Skeletal muscle tissue (tissue), 4 donors: ENCODE results near the gene CNST. TPM values are rescaled to one million over a fixed set of nuclear protein-coding genes. Genes with fewer than 3 reads are reported as not detected.
A peak's percentile ranks its signal among the peaks of the same experiment; 100 is the strongest.

Source experiments
- H3K27ac ChIP-seq: one replicate; pipeline ENCODE4 v1.7.0; 2013; ENCODE audit warnings: mild to moderate bottlenecking, low read depth, low read length, inconsistent platforms
- H3K27me3 ChIP-seq, 3 donors: one replicate each; pipeline ENCODE4 v1.7.0; 2013; ENCODE audit warnings: low read length in 3 of 3; ENCODE audit not compliant: control insufficient read depth in 3 of 3, insufficient read depth in 3 of 3
- H3K36me3 ChIP-seq, 3 donors: one replicate each; pipeline ENCODE4 v1.7.0; 2013; ENCODE audit warnings: low read length in 3 of 3; ENCODE audit not compliant: control insufficient read depth in 3 of 3, insufficient read depth in 3 of 3
- H3K4me1 ChIP-seq, 3 donors: one replicate each; pipeline ENCODE4 v1.7.0; 2013; ENCODE audit warnings: low read length in 3 of 3, mild to moderate bottlenecking in 3 of 3; ENCODE audit not compliant: control insufficient read depth in 3 of 3, insufficient read depth in 3 of 3
- H3K4me3 ChIP-seq, 3 donors: one replicate each; pipeline ENCODE4 v1.7.0; 2013; ENCODE audit warnings: low read length in 3 of 3
- H3K9ac ChIP-seq, 3 donors: one replicate each; pipeline ENCODE4 v1.7.0; 2013; ENCODE audit warnings: low read length in 3 of 3, mild to moderate bottlenecking in 3 of 3, moderate library complexity in 2 of 3, low read depth in 1 of 3
- H3K9me3 ChIP-seq, 3 donors: one replicate each; pipeline ENCODE4 v1.7.0; 2013; ENCODE audit warnings: low read length in 3 of 3; ENCODE audit not compliant: control insufficient read depth in 3 of 3
- total RNA-seq: library from RNA; depleted of rRNA; stranded (reverse); fragments of >200 nt; gene quantifications from one replicate; pipeline ENCODE4 v1.2.3, GENCODE V29; 2014
- donor health status: Osteomylitis.

The CNST gene
- total RNA-seq, 1 donor from 2014 or later, result 15.1 TPM

DNA sequence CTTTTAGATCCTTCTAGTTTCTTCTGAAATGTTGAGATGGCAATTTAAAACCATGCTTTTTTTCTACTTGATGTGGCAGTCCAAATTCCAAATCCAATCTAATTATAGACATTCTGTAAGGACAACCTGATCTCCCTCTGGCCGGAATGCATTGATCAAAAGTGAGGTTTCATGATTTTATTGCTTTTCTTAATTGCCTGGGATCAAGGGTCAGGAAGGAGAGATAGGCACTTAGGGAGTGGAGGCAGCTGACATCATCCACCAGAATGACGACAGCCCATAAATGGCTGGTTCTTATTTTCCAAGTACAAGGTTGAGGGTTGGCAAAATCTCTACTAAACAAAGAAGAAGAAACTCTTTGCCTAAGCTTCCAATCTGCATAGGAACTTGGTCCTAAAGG lies 111.6 kb downstream of the CNST start:
- Histone ChIP-seq H3K27ac (no peak overlapping the region), H3K36me3 (no peaks in the 10 kb centered on the region), H3K4me1 (peaks cover 24 to 36% (median 28%) of the 10 kb centered on the region in 3 donors), H3K4me3 (no peak overlapping the region), H3K27me3 (no peaks in the 10 kb centered on the region), H3K9ac (no peak overlapping the region), H3K9me3 (no peaks in the 10 kb centered on the region)

GRCh38 chr1:246678816-246679793 lies 112.8 kb downstream of the CNST start:
- Histone ChIP-seq H3K4me3 (peak overlapping the region in 1 of 3 donors; percentile 29), H3K9me3 (no peaks in the 10 kb centered on the region), H3K27me3 (no peaks in the 10 kb centered on the region), H3K4me1 (peaks cover 24 to 36% (median 29%) of the 10 kb centered on the region in 3 donors), H3K27ac (peak overlapping the region; percentile 64), H3K9ac (no peak overlapping the region), H3K36me3 (no peaks in the 10 kb centered on the region)

DNA sequence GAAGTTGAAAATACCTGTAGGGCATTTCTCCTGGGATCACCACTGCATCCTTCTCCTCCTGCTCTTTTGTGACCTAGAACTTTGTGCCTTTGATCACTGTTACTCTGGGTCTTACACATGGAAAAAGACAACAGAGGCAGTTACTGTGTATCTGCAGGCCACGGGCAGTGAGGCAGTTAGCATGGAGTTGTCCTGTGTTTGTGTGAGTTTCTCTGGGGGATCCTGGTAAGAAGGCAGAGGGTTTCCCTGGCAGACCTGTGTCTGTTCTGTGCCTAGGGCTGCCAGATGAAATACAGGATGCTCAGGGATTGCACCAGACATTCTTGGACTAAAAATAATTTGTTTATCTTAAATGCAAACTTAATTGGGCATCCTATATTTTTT lies 113.5 kb downstream of the CNST start:
- no peaks in the 10 kb centered on the region for H3K36me3 ChIP-seq
- peak overlapping the region in 2 of 3 donors; percentile 8 to 56 for H3K4me3 ChIP-seq
- H3K4me1 ChIP-seq, result peaks cover 24 to 36% (median 29%) of the 10 kb centered on the region in 3 donors
- H3K27ac ChIP-seq, result peak overlapping the region; percentile 64
- no peaks in the 10 kb centered on the region for H3K27me3 ChIP-seq
- peak overlapping the region in 1 of 3 donors; percentile 40 for H3K9ac ChIP-seq
- no peaks in the 10 kb centered on the region for H3K9me3 ChIP-seq

- Histone ChIP-seq H3K9me3 (no peaks in the 10 kb centered on the region), H3K27me3 (no peaks in the 10 kb centered on the region), H3K9ac (peak overlapping the region in 2 of 3 donors; percentile 40 to 51), H3K36me3 (no peaks in the 10 kb centered on the region), H3K27ac (peak overlapping the region; percentile 64), H3K4me1 (peaks cover 24 to 36% (median 29%) of the 10 kb centered on the region in 3 donors), H3K4me3 (peak overlapping the region in 2 of 3 donors; percentile 8 to 56)
These were observed 113.9 kb downstream of the CNST start for GRCh38 chr1:246680190-246680589.

DNA sequence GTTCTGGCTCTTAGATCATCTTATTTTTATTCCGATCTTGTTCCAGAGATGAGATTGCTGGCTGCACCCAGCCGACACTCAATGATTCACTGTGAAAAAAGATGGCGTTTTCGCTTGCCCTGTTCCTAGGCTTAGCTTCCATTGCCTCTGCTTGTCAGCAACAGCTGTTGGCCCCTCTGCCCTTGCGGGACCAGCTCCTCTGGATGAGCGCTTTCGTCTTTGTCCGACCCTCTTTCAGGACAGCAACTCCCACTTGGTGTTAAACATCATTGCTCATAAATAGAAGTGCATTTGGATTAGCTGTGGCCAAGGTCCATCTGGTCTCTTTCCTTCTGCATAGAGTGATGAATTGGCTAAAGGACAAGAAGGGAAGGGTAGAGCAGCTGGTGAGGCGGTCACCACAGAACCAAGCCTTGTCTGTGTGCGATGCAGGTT lies 114.5 kb downstream of the CNST start:
- Histone ChIP-seq H3K4me1 (peaks cover 24 to 36% (median 29%) of the 10 kb centered on the region in 3 donors), H3K9me3 (no peaks in the 10 kb centered on the region), H3K27ac (peak overlapping the region; percentile 64), H3K4me3 (peak overlapping the region; percentile 56 to 60 (median 56)), H3K9ac (peak overlapping the region in 2 of 3 donors; percentile 40 to 51), H3K36me3 (no peaks in the 10 kb centered on the region), H3K27me3 (no peaks in the 10 kb centered on the region)

GRCh38 chr1:246681900-246682895 lies 115.9 kb downstream of the CNST start:
- H3K9ac ChIP-seq, result peak overlapping the region in 1 of 3 donors; percentile 16

DNA sequence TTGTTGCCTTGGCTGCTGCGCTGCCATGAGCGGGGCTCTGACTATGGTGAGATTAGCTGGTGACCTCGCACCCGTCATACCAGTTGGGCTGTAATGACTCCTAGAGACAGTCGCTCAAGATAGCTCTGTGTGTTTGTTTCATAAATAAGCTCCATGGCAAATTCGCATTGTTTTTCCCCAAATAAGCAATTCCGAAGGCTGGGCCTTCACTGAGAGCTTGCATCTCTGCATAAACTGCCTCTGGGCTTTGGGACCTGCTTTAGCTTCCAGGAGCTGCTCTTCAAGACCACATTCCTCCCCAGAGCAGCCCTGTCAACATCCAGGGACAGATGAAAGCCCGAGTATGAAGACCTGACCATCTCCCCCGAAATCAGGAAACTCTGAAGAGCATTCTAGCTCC lies 117.3 kb downstream of the CNST start:
- Histone ChIP-seq H3K9ac (no peak overlapping the region), H3K27ac (no peak overlapping the region), H3K27me3 (no peaks in the 10 kb centered on the region), H3K36me3 (no peaks in the 10 kb centered on the region), H3K4me1 (peaks cover 18 to 30% (median 26%) of the 10 kb centered on the region in 3 donors), H3K4me3 (no peak overlapping the region), H3K9me3 (no peaks in the 10 kb centered on the region)

More at GRCh38 chr1:246681900-246682895, 115.9 kb downstream of the CNST start:
- Histone ChIP-seq H3K4me3 (no peak overlapping the region), H3K36me3 (no peaks in the 10 kb centered on the region), H3K27ac (peak overlapping the region; percentile 66), H3K27me3 (no peaks in the 10 kb centered on the region), H3K4me1 (peaks cover 24 to 36% (median 29%) of the 10 kb centered on the region in 3 donors), H3K9me3 (no peaks in the 10 kb centered on the region)

DNA sequence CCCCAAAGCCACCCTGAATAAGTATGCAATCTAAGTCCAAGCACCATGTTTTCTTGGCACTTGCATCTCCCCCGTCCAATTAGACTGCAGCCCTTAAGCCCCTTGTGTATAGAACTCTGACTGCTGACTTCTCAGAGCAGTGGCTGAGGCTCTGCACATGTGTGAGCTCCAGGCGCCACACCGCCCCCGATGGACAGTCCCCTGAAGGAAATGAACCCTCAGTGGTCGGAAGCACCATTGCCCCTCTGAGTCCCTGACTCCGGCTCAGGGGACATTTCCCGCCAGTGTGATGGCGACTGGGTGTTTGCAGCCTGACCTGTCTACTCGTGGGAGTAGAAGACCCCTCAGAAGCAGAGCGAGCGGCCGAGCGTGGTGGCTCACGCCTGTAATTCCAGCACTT lies 120.7 kb downstream of the CNST start:
- H3K36me3 ChIP-seq, result no peaks in the 10 kb centered on the region
- H3K9me3 ChIP-seq, result no peaks in the 10 kb centered on the region
- no peak overlapping the region for H3K27ac ChIP-seq
- H3K4me3 ChIP-seq, result no peak overlapping the region
- peaks cover 12 to 16% (median 14%) of the 10 kb centered on the region in 3 donors for H3K4me1 ChIP-seq
- H3K9ac ChIP-seq, result no peak overlapping the region
- no peaks in the 10 kb centered on the region for H3K27me3 ChIP-seq

GRCh38 chr1:246689409-246690008 lies 123.3 kb downstream of the CNST start:
- Histone ChIP-seq H3K4me1 (peaks cover 13 to 15% (median 14%) of the 10 kb centered on the region in 3 donors), H3K27ac (peak overlapping the region; percentile 41), H3K9ac (peak overlapping the region; percentile 52 to 76 (median 75)), H3K27me3 (no peaks in the 10 kb centered on the region), H3K36me3 (no peaks in the 10 kb centered on the region), H3K4me3 (peak overlapping the region; percentile 23 to 72 (median 54)), H3K9me3 (no peaks in the 10 kb centered on the region)
